ENCODE data around the gene AIG1.

GRCh38 chr6:143193571-143194094 lies 132.9 kb downstream of the AIG1 start:
- TF ChIP-seq EZH2 (IDR thresholded peaks at IDR 0.05; ENCODE audit: insufficient read depth, poor library complexity, severe bottlenecking) (no peak), EZH2phosphoT487 (IDR thresholded peaks at IDR 0.05; ENCODE audit: insufficient read depth, low read depth) (no peak)

Measured in GM23248 (cell line).